Activated CD8-positive, alpha-beta memory T cell treated with anti-CD3 and anti-CD28 coated beads, Interleukin-2, amount 50 U/mL, for 1 hour (primary cell): Measurements from ENCODE around the gene VSTM2B.
"Not testable (repeated sequence)": the region's sequence is repeated elsewhere in the genome, so short reads cannot be mapped to it uniquely, and the experiment has no call there.

Source experiments
- DNase-seq: peaks from one replicate; pipeline ENCODE4 v3.0.0-alpha.2; 2020; ENCODE audit errors: extremely low read depth

Gene VSTM2B

DNA sequence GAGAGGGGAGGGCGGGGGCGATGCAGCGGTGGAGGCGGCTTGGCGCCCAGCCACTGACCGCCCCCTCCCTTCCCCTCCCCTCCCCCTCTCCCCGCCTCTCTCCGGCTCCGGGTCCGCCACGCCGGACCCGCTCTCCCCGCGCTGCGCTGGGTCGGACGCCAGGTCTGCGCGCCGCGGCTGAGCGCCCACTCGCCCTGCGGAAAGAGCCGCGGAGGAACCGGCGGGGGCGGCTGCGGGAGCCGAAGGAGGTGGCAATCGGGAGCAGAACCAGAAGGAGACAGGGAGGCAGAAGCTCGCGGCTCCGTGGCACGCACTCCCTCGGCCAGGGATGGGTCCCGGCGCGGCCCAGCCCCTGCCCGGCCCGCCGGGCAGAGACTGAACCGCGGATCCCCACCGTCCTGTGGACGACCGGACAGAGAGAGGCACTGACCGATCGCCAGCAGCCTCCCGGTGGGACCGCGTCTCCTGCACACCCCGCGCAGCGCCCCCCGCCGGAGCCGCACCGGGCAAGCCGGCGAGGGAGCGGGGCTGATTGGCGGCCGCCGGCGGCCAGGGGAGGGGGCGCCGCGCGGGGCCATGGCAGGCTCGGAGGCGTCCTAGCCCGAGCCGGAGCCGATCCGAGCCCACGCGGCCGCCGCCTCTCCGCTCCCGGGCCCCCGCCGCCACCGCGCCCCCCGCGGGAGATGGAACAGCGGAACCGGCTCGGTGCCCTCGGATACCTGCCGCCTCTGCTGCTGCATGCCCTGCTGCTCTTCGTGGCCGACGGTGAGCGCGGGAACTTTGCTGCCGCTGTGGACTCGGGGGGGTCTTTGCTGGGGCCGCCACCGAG, at the start of gene VSTM2B:
Gene VSTM2B (plus strand): TSS at position 94 of the 829 bp plus-strand sequence. CDS start 590 bp downstream, at position 684.
- no peak for DNase-seq

- DNase-seq: no peak
Measured at GRCh38 chr19:29476528-29476927, 49.3 kb upstream of the VSTM2B start.

DNA sequence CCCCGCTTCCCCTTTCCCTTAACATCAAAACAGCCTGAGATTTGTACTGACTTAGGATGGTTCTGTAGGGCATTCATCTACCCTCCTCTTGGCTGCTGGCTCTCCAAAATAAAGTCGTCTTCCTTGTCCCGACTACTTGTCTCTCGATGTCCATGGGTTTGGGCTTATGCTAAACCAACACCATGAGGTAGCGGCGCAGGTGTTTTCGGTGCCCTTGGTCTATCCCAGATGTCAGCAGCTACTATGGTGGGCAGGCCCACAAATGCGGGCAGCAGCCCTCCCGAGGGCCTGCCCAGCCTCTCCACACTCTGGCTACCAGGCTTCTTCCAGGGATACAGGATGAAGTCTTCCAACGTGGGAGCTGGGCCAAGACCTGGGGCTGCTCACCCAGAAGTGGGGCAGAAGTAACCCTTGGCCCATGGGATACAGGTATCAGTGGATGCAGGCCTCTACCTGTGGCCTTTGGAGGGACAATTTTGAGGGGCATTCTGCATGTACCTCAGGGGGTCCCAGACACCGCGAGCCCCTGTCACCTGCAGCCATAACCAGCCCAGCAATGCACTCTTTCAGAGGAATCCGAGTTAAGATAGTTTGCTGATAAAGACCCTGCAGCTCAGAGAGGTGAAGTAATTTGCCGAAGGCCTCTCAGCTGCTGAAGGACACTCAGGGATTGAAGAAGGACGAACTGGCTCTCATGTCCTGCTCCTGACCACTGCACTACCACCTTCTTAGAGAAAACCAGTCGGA, 47.8 kb upstream of the VSTM2B start:
- DNase-seq: no peak

- no peak for DNase-seq
Measured at GRCh38 chr19:29478578-29479565, 46.9 kb upstream of the VSTM2B start.

- no peak for DNase-seq
Measured at GRCh38 chr19:29479941-29480340, 45.9 kb upstream of the VSTM2B start.

DNA sequence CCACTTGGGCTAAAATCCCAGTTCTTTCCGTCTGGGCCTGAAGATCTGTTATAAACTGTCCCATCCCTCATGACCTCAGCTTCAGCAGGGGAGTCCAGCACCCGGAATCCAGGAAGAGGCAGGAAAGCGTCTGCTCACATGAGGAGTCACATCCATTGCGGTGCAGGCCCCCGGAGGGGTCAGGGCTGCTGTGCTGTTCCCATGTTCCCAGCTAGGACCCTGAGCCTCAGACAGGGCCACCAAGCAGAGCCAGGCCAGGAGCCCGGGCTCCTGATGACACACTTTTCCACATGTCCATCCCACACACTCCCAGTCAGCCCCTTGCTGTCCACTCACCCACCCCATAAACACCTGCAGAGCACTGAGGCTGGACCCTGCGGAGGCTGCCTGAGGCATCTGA, 45.3 kb upstream of the VSTM2B start:
- DNase-seq: no peak

DNA sequence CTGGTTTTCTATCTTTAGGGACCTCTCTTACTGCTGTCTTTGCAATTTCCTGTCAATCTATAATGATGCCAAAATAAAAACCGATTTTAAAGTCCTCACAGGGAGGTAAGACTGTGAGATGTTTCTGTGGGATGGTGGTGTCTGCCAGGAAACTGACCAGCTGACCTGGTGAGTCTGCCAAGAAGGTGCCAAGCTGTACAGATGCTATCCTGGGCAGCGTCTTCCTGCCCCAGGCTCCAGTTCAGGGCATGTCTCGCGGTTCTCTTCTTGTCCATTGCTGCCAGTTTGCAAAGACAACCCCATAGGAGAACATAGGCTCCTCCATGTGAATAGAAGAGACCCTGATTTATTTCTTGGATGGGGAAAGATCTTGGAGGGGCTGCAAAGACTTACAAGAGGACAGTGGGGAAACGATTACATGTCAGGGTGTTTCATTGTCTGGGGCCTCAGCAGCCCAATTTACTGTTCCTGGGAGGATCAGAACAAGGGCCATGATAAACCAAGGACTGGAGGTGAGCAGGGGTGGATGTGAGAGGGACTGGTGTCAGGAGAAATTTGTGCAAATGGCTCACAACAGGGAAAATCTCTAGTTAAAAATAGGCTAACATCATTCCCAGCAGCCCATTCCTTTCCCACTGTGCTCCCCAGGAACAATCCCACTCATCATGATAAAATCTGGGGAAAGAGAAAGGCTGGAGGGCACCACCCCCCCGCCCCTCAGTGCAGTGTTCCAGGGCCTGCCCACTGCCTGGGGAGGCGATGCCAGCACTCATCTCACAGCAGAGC, 42.7 kb upstream of the VSTM2B start:
- DNase-seq: no peak

DNA sequence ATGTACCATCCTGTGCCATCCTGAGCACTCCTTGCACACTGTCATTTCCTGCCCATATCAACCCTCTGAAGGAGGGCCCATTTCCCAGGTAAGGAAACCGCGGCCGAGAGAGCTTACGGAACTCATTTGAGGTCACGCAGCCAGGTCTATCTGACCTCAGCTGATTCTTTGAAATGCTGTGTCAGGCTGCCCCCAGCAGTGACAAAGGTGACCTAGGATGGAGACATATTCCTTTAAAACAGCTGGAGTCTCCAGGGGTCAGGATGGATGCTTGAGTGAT, 42.2 kb upstream of the VSTM2B start:
- DNase-seq: no peak

GRCh38 chr19:29483944-29484581, 41.7 kb upstream of the VSTM2B start:
- no peak for DNase-seq

DNA sequence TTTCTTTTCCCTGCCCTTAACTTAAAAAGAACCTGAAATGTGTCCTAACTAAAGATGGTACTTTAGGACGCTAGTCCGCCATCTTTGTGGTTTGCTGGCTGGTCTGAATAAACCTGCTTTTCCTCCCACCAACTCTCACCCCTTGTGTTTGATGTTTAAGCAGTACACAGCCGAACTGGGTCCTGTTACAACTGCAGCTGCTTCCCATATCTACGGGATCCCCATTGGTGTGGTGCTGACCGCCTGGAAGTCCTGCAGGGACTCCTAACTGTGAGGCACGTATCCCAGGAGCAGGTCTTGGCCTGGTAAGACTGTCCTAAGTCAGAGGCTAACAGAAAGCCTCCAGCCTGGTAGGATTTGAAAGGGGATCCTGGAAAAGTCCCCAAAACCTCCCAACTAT, 40.9 kb upstream of the VSTM2B start:
- DNase-seq: no peak

GRCh38 chr19:29485293-29485692, 40.5 kb upstream of the VSTM2B start:
- no peak for DNase-seq

DNA sequence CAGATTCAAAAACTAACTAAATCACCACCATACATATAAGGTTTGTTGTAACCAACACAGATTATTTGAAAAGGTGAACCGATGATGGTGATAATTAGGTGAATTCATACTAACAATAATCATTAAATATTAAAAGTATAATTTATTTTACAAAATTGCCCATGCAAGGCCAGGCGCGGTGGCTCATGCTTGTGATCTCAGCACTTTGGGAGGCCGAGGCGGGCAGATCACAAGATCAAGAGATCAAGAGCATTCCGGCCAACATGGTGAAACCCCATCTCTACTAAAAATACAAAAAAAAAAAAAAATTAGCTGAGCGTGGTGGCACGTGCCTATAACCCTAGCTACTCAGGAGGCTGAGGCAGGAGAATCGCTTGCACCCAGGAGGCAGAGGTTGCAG, 38.8 kb upstream of the VSTM2B start:
- not testable (repeated sequence) for DNase-seq

DNA sequence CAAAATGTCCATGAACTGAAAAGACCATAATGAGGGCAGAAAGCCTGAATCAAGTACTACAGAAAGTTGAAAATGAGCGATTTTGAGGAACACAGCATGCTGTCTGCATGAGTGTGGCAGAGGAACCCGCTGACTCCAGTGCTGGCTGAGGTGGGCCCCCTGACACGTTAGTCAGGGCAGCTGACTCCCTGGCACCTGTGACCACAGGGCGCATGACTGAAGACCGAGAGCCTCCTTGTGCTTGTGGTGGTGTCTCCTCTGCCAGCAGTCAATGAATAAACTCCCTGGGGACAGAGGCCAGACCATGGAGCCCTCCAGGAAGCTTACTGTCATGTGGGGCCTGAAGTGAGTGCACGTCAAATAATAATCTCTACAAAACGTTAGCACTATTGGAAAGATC, 38.4 kb upstream of the VSTM2B start:
- no peak for DNase-seq

GRCh38 chr19:29488316-29488715, 37.5 kb upstream of the VSTM2B start:
- no peak for DNase-seq

DNA sequence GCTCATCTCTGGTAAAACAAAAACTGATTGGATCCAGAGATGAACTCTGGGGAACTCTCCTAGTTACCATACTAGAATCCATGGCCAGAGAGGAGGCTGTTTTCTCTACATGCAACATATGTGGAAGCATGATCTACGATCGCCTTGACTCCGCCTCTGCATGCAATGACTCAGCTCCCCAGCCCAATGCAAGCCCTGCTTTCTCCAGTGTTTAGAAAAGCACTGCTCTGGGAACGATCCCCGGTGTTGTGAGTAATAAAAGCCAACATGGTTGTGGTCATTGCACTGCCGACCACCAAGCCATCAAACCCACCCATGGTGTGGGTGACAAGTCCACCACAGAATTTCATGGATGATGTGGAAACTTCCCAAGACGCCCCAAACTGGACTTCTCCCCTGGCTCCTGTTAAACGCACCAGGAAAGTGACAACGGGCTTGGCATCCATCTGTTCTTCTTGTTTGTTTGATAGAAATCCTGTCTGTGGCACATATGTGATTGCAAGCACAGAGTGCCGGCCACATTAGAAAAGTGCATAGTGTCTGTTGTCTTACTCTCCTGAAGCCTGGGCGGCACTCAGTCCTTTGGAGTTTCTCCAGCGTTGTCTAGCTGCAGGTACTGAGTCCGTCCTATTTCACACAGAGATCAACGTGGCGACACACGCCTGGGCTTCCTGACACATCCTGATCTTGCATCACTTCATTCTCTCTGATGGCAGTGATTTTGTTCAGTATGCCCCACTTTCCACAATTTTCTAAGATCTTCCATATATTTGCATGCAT, 36.4 kb upstream of the VSTM2B start:
- DNase-seq: no peak

DNA sequence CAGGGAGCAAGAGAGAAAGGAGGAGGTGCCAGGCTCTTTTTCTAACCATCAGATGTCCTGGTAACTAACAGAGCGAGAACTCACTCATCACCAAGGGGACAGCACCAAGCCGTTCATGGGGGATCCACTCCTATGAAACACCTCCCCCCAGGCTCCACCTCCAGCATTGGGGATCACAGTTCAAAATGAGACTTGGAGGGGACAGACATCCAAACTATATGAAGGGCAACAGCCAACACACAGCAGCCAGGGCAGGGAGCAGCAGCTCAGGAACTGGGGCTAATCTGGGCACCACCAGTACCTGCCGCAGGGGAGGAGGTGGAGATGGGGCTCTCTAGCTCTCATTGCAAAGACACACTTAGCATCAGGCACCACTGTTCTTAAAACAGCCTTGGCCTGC, 34.3 kb upstream of the VSTM2B start:
- no peak for DNase-seq

DNA sequence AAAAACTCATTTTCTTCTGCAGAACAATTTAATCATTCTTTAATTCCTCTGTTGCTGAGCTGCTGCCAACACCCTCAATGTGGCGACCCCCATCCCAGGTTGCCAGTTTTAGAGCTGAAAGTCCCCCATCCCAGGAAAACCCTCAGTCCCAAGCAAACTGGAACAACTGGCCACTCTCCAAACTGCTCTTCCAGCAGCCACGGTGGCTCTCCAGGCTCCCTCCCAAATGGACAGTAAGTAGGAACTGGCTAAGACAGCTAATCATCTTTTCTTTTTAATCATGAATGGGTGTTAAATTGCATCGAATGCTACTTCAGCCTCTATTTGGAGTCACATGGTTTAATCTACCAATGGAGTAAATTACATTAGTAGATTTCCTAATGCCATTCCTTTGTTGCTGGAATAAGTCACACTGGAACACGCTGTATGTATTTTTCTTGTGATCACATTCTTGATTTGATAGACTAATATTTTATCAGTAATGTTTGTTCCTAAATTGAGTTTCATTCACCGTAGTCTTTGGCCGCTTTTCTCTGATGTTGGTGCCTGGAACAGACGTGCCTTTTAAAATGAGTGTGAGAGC, 33.7 kb upstream of the VSTM2B start:
- DNase-seq: no peak

GRCh38 chr19:29492769-29493168, 33.0 kb upstream of the VSTM2B start:
- DNase-seq: no peak

DNA sequence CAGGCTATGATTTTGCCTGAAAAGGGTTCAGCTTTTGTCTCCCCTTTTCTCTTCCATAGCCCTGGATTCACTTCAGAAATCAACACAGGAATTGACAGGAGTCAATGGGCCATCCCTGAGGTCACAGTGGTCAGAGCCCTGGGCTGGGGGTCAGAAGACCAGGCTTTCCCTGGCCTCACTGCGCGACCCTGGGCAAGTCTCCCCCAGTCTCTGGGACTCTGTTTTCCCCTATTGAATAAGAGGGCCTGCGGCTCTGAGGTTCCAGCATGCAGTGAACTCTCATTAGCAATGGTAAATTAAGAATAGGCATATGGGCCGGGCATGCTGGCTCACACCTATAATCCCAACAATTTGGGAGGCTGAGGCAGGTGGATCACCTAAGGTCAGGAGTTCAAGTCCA, 30.7 kb upstream of the VSTM2B start:
- DNase-seq: no peak
